GM18858 (cell line): Measurements from ENCODE around the gene PRR36.
"Not testable (repeated sequence)": the region's sequence is repeated elsewhere in the genome, so short reads cannot be mapped to it uniquely, and the experiment has no call there.

Source experiments
- ATAC-seq: cut with Tn5 transposase; IDR thresholded peaks from one replicate; pipeline ENCODE4 v1.9.1; 2021; ENCODE audit not compliant: unreplicated experiment

Gene PRR36

GRCh38 chr19:7860714-7861618 lies 13.2 kb downstream of the PRR36 start:
- ATAC-seq: no peak

GRCh38 chr19:7859831-7860713 lies 14.1 kb downstream of the PRR36 start:
- ATAC-seq: no peak

GRCh38 chr19:7859087-7859486 lies 15.1 kb downstream of the PRR36 start:
- ATAC-seq: not testable (repeated sequence)

GRCh38 chr19:7858109-7858770 lies 15.9 kb downstream of the PRR36 start:
- no peak for ATAC-seq

- no peak for ATAC-seq
These were observed 16.5 kb downstream of the PRR36 start for GRCh38 chr19:7857727-7858108.

GRCh38 chr19:7856679-7857663 lies 17.2 kb downstream of the PRR36 start:
- no peak for ATAC-seq

GRCh38 chr19:7856109-7856591 lies 18.0 kb downstream of the PRR36 start:
- ATAC-seq: no peak

GRCh38 chr19:7855426-7856108 lies 18.6 kb downstream of the PRR36 start:
- no peak for ATAC-seq

- ATAC-seq: no peak
These were observed 20.4 kb downstream of the PRR36 start for GRCh38 chr19:7853770-7854128.

- ATAC-seq: no peak
These were observed 21.1 kb downstream of the PRR36 start for GRCh38 chr19:7852851-7853769.

GRCh38 chr19:7851623-7852500 lies 22.3 kb downstream of the PRR36 start:
- ATAC-seq: no peak

- ATAC-seq: no peak
These were observed 23.1 kb downstream of the PRR36 start for GRCh38 chr19:7850945-7851622.

- no peak for ATAC-seq
These were observed 24.0 kb downstream of the PRR36 start for GRCh38 chr19:7850000-7850813.

- no peak for ATAC-seq
These were observed 24.6 kb downstream of the PRR36 start for GRCh38 chr19:7849631-7849999.

GRCh38 chr19:7848779-7849457 lies 25.3 kb downstream of the PRR36 start:
- no peak for ATAC-seq

- no peak for ATAC-seq
These were observed 26.5 kb downstream of the PRR36 start for GRCh38 chr19:7847664-7848063.
